Liver (tissue), 9 donors: ENCODE results near the gene TRIM14. TPM values are rescaled to one million over a fixed set of nuclear protein-coding genes. Genes with fewer than 3 reads are reported as not detected.

Experiments
- DNase-seq: peaks from one replicate; pipeline ENCODE4 v3.0.0-alpha.2; 2017; ENCODE audit warnings: low spot score
- H3K27ac ChIP-seq, 2 donors: one replicate each; pipeline ENCODE4 v1.7.0; 2013; ENCODE audit warnings: inconsistent platforms in 2 of 2, low read length in 2 of 2, control low read depth in 1 of 2, low read depth in 1 of 2, mild to moderate bottlenecking in 1 of 2
- H3K27me3 ChIP-seq, 4 donors: one replicate each; pipeline versions ENCODE4 v1.6.1 to v1.7.0; 2013; ENCODE audit warnings: low read length in 3 of 4, inconsistent platforms in 1 of 4, mild to moderate bottlenecking in 1 of 4, moderate library complexity in 1 of 4; ENCODE audit not compliant: control insufficient read depth in 4 of 4, insufficient read depth in 4 of 4
- H3K36me3 ChIP-seq, 4 donors: one replicate each; pipeline versions ENCODE4 v1.6.1 to v1.7.0; 2013; ENCODE audit warnings: low read length in 3 of 4, mild to moderate bottlenecking in 3 of 4, low read depth in 1 of 4, moderate library complexity in 1 of 4; ENCODE audit not compliant: control insufficient read depth in 4 of 4, insufficient read depth in 3 of 4
- H3K4me1 ChIP-seq, 4 donors: one replicate each; pipeline versions ENCODE4 v1.6.1 to v1.7.0; 2013; ENCODE audit warnings: low read length in 3 of 4, mild to moderate bottlenecking in 3 of 4, moderate library complexity in 1 of 4; ENCODE audit not compliant: control insufficient read depth in 4 of 4, insufficient read depth in 4 of 4
- H3K4me3 ChIP-seq, 3 donors: one replicate each; pipeline versions ENCODE4 v1.6.1 to v1.7.0; 2013; ENCODE audit warnings: low read length in 3 of 3, control low read depth in 1 of 3, low read depth in 1 of 3, mild to moderate bottlenecking in 1 of 3
- H3K9ac ChIP-seq, 2 donors: one replicate each; pipeline ENCODE4 v1.7.0; 2013; ENCODE audit warnings: low read length in 2 of 2, mild to moderate bottlenecking in 2 of 2, moderate library complexity in 2 of 2, control low read depth in 1 of 2, low read depth in 1 of 2
- H3K9me3 ChIP-seq, 4 donors: one replicate each; pipeline versions ENCODE4 v1.6.1 to v1.7.0; 2013; ENCODE audit warnings: low read length in 3 of 4; ENCODE audit not compliant: control insufficient read depth in 4 of 4
- ATF3 ChIP-seq: IDR thresholded peaks from 2 replicates; pipeline ENCODE4 v1.6.1; 2016; ENCODE audit warnings: antibody characterized with exemption
- CTCF ChIP-seq: fragments of 150-350 bp; IDR thresholded peaks from 2 replicates; pipeline ENCODE4 v1.5.1; 2017; ENCODE audit warnings: improper control_type of control experiment, low read depth, low read length; ENCODE audit not compliant: missing input control
- EGR1 ChIP-seq, 2 donors: IDR thresholded peaks; 2 replicates each; pipeline ENCODE4 v1.6.1; 2016 to 2018; ENCODE audit warnings: antibody characterized with exemption in 2 of 2, low read depth in 2 of 2
- FOXA1 ChIP-seq: IDR thresholded peaks from 2 replicates; pipeline ENCODE4 v1.6.1; 2016; ENCODE audit warnings: antibody characterized with exemption
- FOXA2 ChIP-seq: IDR thresholded peaks from 2 replicates; pipeline ENCODE4 v1.6.1; 2016; ENCODE audit warnings: antibody characterized with exemption
- GABPA ChIP-seq, 2 donors: IDR thresholded peaks in 1 of 2; conservative IDR thresholded peaks in 1 of 2; 2 replicates each; pipeline ENCODE4 v1.6.1; 2016; ENCODE audit warnings: antibody characterized with exemption in 2 of 2, mild to moderate bottlenecking in 1 of 2, moderate library complexity in 1 of 2
- HNF4A ChIP-seq, 2 donors: conservative IDR thresholded peaks; 2 replicates each; pipeline ENCODE4 v1.6.1; 2016; ENCODE audit warnings: antibody characterized with exemption in 2 of 2, mild to moderate bottlenecking in 2 of 2
- HNF4G ChIP-seq: IDR thresholded peaks from 2 replicates; pipeline ENCODE4 v1.6.1; 2016; ENCODE audit warnings: antibody characterized with exemption
- JUND ChIP-seq, 2 donors: IDR thresholded peaks; 2 replicates each; pipeline ENCODE4 v1.6.1; 2016; ENCODE audit warnings: antibody characterized with exemption in 2 of 2
- MAX ChIP-seq: IDR thresholded peaks from 2 replicates; pipeline ENCODE4 v1.6.1; 2016; ENCODE audit warnings: antibody characterized with exemption
- NR2F2 ChIP-seq: IDR thresholded peaks from 2 replicates; pipeline ENCODE4 v1.6.1; 2016; ENCODE audit warnings: antibody characterized with exemption
- RAD21 ChIP-seq, 2 donors: IDR thresholded peaks; 2 replicates each; pipeline ENCODE4 v1.6.1; 2016; ENCODE audit warnings: antibody characterized with exemption in 2 of 2, mild to moderate bottlenecking in 2 of 2
- REST ChIP-seq: IDR thresholded peaks from 2 replicates; pipeline ENCODE4 v1.6.1; 2016; ENCODE audit warnings: antibody characterized with exemption, mild to moderate bottlenecking
- RXRA ChIP-seq, 2 donors: IDR thresholded peaks; 2 replicates each; pipeline ENCODE4 v1.6.1; 2017 to 2018; ENCODE audit warnings: antibody characterized with exemption in 2 of 2, mild to moderate bottlenecking in 1 of 2
- SP1 ChIP-seq: IDR thresholded peaks from 2 replicates; pipeline ENCODE4 v1.6.1; 2018; ENCODE audit warnings: antibody characterized with exemption, mild to moderate bottlenecking
- TAF1 ChIP-seq: conservative IDR thresholded peaks from 2 replicates; pipeline ENCODE4 v1.6.1; 2016; ENCODE audit warnings: antibody characterized with exemption, mild to moderate bottlenecking
- YY1 ChIP-seq: IDR thresholded peaks from 2 replicates; pipeline ENCODE4 v1.6.1; 2016; ENCODE audit warnings: antibody characterized with exemption, mild to moderate bottlenecking
- ZBTB33 ChIP-seq: IDR thresholded peaks from 2 replicates; pipeline ENCODE4 v1.6.1; 2016; ENCODE audit warnings: antibody characterized with exemption
- WGBS: extraction: QIAGEN DNeasy Blood & Tissue Kit; methylation state at CpG from one replicate; pipeline ENCODE4 v1.1.7; 2013; 5-methylcytosine and 5-hydroxymethylcytosine counted together
- polyA plus RNA-seq, 2 donors: library from polyadenylated mRNA; stranded (reverse) in 1 of 2; unstranded in 1 of 2; fragments of 200-250 nt in 1 of 2; fragments of >200 nt in 1 of 2; fragmentation: Nextera tagmentation in 1 of 2; extraction: Ambion mirVana in 1 of 2; gene quantifications; one replicate each; pipeline versions ENCODE4 v1.2.1 to v1.2.3, GENCODE V29; 2013 to 2015
- total RNA-seq, 2 donors: library from RNA; depleted of rRNA; stranded (reverse); fragments of >200 nt; gene quantifications; one replicate each; pipeline ENCODE4 v1.2.3, GENCODE V29; 2014
- donor health status: healthy.
- donor health status: healthy.
- donor health status: healthy.
- donor health status: healthy.
- donor health status: healthy.

The TRIM14 gene
- total and polyA plus RNA-seq, 4 donors, result 15.2 to 22.0 (median 17.8) TPM

GRCh38 chr9:98150164-98150563, 31.1 kb upstream of the TRIM14 start (continued):
- no peak for TF ChIP-seq REST

GRCh38 chr9:98149422-98149821, 30.4 kb upstream of the TRIM14 start:
- DNase-seq, result no peak
- Histone ChIP-seq H3K4me1 (peaks cover 5 to 22% (median 17%) of the 10 kb centered on the region in 4 donors), H3K27me3 (no peaks in the 10 kb centered on the region), H3K36me3 (peaks cover 0 to 2% (median 0%) of the 10 kb centered on the region in 4 donors), H3K4me3 (no peak overlapping the region), H3K9me3 (no peaks in the 10 kb centered on the region), H3K9ac (no peak overlapping the region), H3K27ac (no peak overlapping the region)
- no peak for TF ChIP-seq YY1
- TF ChIP-seq HNF4A (conservative IDR thresholded peaks at IDR 0.05), result no peak
- TF ChIP-seq FOXA2, result no peak
- WGBS, result 80% methylated on average over 3 of the region's 3 CpGs

GRCh38 chr9:98148486-98148885, 29.5 kb upstream of the TRIM14 start:
- no peak overlapping the region for H3K9ac ChIP-seq
- DNase-seq, result no peak
- no peaks in the 10 kb centered on the region for H3K27me3 ChIP-seq
- no peaks in the 10 kb centered on the region for H3K9me3 ChIP-seq
- no peak for TF ChIP-seq CTCF
- no peak for TF ChIP-seq GABPA (IDR thresholded peaks at IDR 0.05 in 1 of 2, conservative IDR thresholded peaks at IDR 0.05 in 1 of 2)
- no peak for TF ChIP-seq MAX
- TF ChIP-seq ATF3, result no peak
- TF ChIP-seq JUND (IDR thresholded peaks at IDR 0.05), result no peak
- TF ChIP-seq ZBTB33, result no peak
- no peak for TF ChIP-seq NR2F2
- TF ChIP-seq HNF4G, result no peak
- TF ChIP-seq EGR1 (IDR thresholded peaks at IDR 0.05; ENCODE audit: low read depth in 2 of 2), result no peak
- TF ChIP-seq YY1, result no peak
- no peak for TF ChIP-seq TAF1
- TF ChIP-seq FOXA1, result no peak
- TF ChIP-seq SP1, result no peak
- no peak for TF ChIP-seq RAD21 (IDR thresholded peaks at IDR 0.05)
- no peak for TF ChIP-seq RXRA (IDR thresholded peaks at IDR 0.05)
- 83% methylated on average over 2 of the region's 2 CpGs for WGBS
- H3K27ac ChIP-seq, result no peak overlapping the region
- no peak overlapping the region for H3K4me3 ChIP-seq
- H3K4me1 ChIP-seq, result peaks cover 5 to 30% (median 22%) of the 10 kb centered on the region in 4 donors
- no peaks in the 10 kb centered on the region for H3K36me3 ChIP-seq
